ENCODE measurements around the gene CHTF18. TPM values are rescaled to one million over a fixed set of nuclear protein-coding genes. Genes with fewer than 3 reads are reported as not detected.

Gene CHTF18
- polyA plus RNA-seq, 1 donor (not counting 4 experiments of a cell fraction or from before 2014, with no cell fraction given), result 5.7 TPM

DNA sequence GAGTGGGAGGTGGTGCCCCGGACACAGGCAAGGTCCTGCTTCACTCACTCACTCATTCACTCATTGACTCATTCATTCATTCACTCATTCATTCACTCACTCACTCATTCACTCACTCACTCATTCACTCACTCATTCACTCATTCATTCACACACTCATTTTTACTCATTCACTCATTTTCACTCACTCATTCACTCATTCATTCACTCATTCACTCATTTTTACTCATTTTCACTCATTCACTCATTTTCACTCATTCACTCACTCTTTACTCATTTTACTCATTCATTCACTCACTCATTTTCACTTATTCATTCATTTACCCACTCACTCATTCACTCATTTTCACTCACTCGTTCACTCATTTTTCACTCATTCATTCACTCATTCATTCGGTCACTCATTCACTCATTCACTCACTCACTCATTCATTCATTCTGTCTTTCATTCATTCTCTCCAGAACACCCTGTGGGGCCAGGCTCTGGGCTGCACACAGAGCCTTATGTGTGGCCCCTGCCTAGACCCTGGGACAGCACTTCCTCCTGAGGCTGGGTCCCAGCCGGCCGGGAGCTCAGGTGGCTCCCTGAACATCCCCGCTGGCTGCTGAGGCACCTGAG lies 9.4 kb upstream of the CHTF18 start:
- no peaks in the 10 kb centered on the region for H3K36me3 ChIP-seq (ENCODE audit: control insufficient read depth in 2 of 2, extremely low read depth in 1 of 2, insufficient read depth in 2 of 2, low read length in 2 of 2)
- no peak overlapping the region for H3K4me2 ChIP-seq (ENCODE audit: control insufficient read depth, extremely low read depth, insufficient read depth, low read depth, low read length)
- FAIRE-seq (no peak), DNase-seq (ENCODE audit: low read depth, low spot score) (no peak)
- H2AFZ ChIP-seq (ENCODE audit: control insufficient read depth, low read length), result no peak overlapping the region
- dilution Hi-C loops (cut with MboI; ENCODE audit: extremely low pct_ligation_motif_present, low sequenced_read_pairs), result no loop called here
- H3K9me1 ChIP-seq (ENCODE audit: control insufficient read depth, extremely low read depth, insufficient read depth, low read length), result no peaks in the 10 kb centered on the region
- H3K4me3 ChIP-seq (ENCODE audit: control insufficient read depth in 2 of 3, extremely low read depth in 1 of 3, insufficient read depth in 2 of 3, low read depth in 1 of 3, low read length in 3 of 3), result no peak overlapping the region
- no peak overlapping the region for H3K9ac ChIP-seq (ENCODE audit: control insufficient read depth, extremely low read depth, insufficient read depth, low read length)
- H3K9me3 ChIP-seq (ENCODE audit: control insufficient read depth, low read depth, low read length), result no peaks in the 10 kb centered on the region
- H3K27me3 ChIP-seq (ENCODE audit: control insufficient read depth, extremely low read depth, insufficient read depth, low read length), result peaks cover 15% of the 10 kb centered on the region
- no peak for TF ChIP-seq EZH2 (IDR thresholded peaks at IDR 0.05; ENCODE audit: low read length)
- TF ChIP-seq, protein P1, sequence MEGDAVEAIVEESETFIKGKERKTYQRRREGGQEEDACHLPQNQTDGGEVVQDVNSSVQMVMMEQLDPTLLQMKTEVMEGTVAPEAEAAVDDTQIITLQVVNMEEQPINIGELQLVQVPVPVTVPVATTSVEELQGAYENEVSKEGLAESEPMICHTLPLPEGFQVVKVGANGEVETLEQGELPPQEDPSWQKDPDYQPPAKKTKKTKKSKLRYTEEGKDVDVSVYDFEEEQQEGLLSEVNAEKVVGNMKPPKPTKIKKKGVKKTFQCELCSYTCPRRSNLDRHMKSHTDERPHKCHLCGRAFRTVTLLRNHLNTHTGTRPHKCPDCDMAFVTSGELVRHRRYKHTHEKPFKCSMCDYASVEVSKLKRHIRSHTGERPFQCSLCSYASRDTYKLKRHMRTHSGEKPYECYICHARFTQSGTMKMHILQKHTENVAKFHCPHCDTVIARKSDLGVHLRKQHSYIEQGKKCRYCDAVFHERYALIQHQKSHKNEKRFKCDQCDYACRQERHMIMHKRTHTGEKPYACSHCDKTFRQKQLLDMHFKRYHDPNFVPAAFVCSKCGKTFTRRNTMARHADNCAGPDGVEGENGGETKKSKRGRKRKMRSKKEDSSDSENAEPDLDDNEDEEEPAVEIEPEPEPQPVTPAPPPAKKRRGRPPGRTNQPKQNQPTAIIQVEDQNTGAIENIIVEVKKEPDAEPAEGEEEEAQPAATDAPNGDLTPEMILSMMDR (optimal IDR thresholded peaks at IDR 0.05 in 1 of 3, IDR thresholded peaks at IDR 0.05 in 1 of 3, conservative IDR thresholded peaks at IDR 0.05 in 1 of 3; ENCODE audit: extremely low read depth in 1 of 3, insufficient read depth in 2 of 3, low read length in 3 of 3), result no peak
- H4K20me1 ChIP-seq (ENCODE audit: control insufficient read depth, extremely low read depth, insufficient read depth, low read length), result no peaks in the 10 kb centered on the region
- no peaks in the 10 kb centered on the region for H3K79me2 ChIP-seq (ENCODE audit: control insufficient read depth, insufficient read depth, low read length)
- H3K4me1 ChIP-seq (ENCODE audit: control insufficient read depth, extremely low read depth, insufficient read depth, low read length), result peaks cover 23% of the 10 kb centered on the region
- H3K27ac ChIP-seq (ENCODE audit: control insufficient read depth, insufficient read depth, low read length), result no peak overlapping the region

DNA sequence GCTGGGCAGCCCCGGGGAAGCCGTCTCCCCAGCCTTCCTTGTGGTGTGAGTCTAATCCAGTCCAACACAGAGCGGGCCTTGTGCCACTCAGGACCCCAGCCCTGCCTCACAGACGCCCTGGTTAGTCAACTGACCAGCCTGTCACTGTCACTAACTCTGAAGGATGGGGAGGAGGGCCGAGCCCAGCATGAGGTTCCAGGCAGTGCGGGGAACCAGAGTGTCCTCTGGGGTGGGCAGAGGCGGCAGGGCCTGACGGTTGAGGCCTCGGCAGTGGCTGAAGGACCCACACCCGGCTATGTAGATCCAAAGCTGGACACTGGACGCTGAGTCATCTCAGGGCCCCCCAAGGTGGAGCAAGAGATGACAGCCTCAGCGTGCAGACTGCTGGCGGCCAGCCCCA lies 8.9 kb upstream of the CHTF18 start:
- peaks cover 2% of the 10 kb centered on the region for H4K20me1 ChIP-seq (ENCODE audit: control insufficient read depth, extremely low read depth, insufficient read depth, low read length)
- no peak for TF ChIP-seq EZH2 (IDR thresholded peaks at IDR 0.05; ENCODE audit: low read length)
- TF ChIP-seq, protein P1 (optimal IDR thresholded peaks at IDR 0.05 in 1 of 3, IDR thresholded peaks at IDR 0.05 in 1 of 3, conservative IDR thresholded peaks at IDR 0.05 in 1 of 3; ENCODE audit: extremely low read depth in 1 of 3, insufficient read depth in 2 of 3, low read length in 3 of 3), result no peak
- H3K4me2 ChIP-seq (ENCODE audit: control insufficient read depth, extremely low read depth, insufficient read depth, low read depth, low read length), result no peak overlapping the region
- H3K27ac ChIP-seq (ENCODE audit: control insufficient read depth, insufficient read depth, low read length), result no peak overlapping the region
- dilution Hi-C loops (cut with MboI; ENCODE audit: extremely low pct_ligation_motif_present, low sequenced_read_pairs), result no loop called here
- H3K9me1 ChIP-seq (ENCODE audit: control insufficient read depth, extremely low read depth, insufficient read depth, low read length), result no peaks in the 10 kb centered on the region
- H3K9me3 ChIP-seq (ENCODE audit: control insufficient read depth, low read depth, low read length), result no peaks in the 10 kb centered on the region
- no peak overlapping the region for H3K4me3 ChIP-seq (ENCODE audit: control insufficient read depth in 2 of 3, extremely low read depth in 1 of 3, insufficient read depth in 2 of 3, low read depth in 1 of 3, low read length in 3 of 3)
- DNase-seq (ENCODE audit: low read depth, low spot score), result no peak
- no peak overlapping the region for H2AFZ ChIP-seq (ENCODE audit: control insufficient read depth, low read length)
- peaks cover 23% of the 10 kb centered on the region for H3K4me1 ChIP-seq (ENCODE audit: control insufficient read depth, extremely low read depth, insufficient read depth, low read length)
- H3K27me3 ChIP-seq (ENCODE audit: control insufficient read depth, extremely low read depth, insufficient read depth, low read length), result peaks cover 15% of the 10 kb centered on the region
- no peak overlapping the region for H3K9ac ChIP-seq (ENCODE audit: control insufficient read depth, extremely low read depth, insufficient read depth, low read length)
- H3K36me3 ChIP-seq (ENCODE audit: control insufficient read depth in 2 of 2, extremely low read depth in 1 of 2, insufficient read depth in 2 of 2, low read length in 2 of 2), result no peaks in the 10 kb centered on the region
- no peaks in the 10 kb centered on the region for H3K79me2 ChIP-seq (ENCODE audit: control insufficient read depth, insufficient read depth, low read length)
- FAIRE-seq, result no peak

Measured in keratinocyte (primary cell).